ENCODE results near the gene TRIP13.

TRIP13 gene

DNA sequence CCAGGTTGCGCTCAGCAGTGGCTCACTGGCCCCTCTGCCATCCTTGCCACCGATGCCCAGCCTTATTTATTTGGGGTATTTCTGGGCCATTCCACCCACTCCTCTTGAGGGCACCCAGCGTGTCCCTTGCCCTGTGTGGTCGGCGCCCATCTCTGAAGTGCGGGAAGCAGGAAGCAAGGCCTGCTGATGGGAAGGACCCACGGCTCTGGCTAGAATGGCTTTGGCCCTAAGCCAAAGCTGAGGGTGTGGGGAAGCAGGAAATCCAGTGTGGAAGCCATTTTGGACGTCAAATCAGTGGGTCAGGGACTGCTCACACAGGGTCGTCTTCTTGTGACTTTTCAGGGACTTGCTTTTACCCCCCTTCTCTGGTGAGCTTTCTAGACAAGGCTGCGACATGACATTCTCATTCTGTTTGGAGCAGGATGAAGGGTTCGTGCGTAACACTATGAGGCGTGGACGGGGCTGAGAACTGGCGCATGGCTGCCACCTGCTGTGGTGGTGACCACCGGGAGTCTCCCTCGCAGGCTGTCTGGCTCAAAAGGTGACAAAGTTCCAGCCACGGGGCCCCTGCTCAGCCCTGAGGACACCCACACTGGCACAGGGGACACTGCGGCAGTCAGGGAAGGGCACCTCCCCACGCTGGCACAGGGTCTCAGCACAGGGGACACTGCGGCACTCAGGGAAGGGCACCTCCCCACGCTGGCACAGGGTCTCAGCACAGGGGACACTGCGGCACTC is 65.2 kb downstream of the TRIP13 start:
- no peak overlapping the region for H3K4me3 ChIP-seq (ENCODE audit: low read depth, low read length)
- TF ChIP-seq, protein P1, sequence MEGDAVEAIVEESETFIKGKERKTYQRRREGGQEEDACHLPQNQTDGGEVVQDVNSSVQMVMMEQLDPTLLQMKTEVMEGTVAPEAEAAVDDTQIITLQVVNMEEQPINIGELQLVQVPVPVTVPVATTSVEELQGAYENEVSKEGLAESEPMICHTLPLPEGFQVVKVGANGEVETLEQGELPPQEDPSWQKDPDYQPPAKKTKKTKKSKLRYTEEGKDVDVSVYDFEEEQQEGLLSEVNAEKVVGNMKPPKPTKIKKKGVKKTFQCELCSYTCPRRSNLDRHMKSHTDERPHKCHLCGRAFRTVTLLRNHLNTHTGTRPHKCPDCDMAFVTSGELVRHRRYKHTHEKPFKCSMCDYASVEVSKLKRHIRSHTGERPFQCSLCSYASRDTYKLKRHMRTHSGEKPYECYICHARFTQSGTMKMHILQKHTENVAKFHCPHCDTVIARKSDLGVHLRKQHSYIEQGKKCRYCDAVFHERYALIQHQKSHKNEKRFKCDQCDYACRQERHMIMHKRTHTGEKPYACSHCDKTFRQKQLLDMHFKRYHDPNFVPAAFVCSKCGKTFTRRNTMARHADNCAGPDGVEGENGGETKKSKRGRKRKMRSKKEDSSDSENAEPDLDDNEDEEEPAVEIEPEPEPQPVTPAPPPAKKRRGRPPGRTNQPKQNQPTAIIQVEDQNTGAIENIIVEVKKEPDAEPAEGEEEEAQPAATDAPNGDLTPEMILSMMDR (IDR thresholded peaks at IDR 0.05; ENCODE audit: low read depth, low read length): no peak

DNA sequence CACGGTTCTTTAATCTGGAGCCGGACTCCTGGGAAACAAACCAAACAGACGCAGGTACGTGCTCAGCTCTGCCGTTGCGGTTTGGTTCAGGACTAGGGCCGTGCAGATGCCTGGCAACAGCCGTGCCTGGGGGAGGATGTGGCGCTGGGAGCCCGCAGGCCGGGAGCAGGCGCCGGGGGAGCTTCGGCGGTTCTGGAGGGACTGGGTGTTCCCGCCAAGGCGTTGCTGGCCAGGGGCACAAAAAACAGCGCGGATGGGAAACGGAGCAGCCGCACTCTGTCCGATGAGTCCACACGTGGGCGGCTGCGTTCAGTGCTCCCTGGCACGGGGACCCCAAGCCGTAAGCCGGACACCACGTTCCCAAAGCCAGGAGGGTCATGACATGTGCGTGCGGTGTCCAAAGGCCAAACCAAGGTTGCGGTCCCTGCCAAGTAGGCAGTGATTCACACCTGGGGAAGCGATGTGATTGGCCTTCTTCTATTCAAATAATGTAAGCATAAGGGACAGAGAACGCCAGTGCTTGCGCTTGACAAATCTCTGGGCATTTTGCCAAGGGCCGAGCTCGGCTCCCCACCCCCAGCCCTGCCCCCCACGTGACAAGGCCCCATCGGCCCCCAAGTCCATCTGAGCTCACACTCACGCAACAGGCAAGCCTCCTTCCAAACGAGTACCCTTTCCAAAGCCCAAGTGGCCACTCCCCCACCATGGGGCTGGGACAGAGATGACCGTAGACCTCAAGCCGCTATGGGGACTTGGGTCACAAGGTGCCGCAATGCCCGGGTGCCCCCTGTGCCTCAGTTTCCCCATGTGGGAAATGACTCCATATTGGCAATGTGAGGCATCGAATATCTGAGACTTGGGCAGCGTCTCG is 66.3 kb downstream of the TRIP13 start:
- H3K4me3 ChIP-seq (ENCODE audit: low read depth, low read length): no peak overlapping the region
- TF ChIP-seq, protein P1 (IDR thresholded peaks at IDR 0.05; ENCODE audit: low read depth, low read length): no peak

DNA sequence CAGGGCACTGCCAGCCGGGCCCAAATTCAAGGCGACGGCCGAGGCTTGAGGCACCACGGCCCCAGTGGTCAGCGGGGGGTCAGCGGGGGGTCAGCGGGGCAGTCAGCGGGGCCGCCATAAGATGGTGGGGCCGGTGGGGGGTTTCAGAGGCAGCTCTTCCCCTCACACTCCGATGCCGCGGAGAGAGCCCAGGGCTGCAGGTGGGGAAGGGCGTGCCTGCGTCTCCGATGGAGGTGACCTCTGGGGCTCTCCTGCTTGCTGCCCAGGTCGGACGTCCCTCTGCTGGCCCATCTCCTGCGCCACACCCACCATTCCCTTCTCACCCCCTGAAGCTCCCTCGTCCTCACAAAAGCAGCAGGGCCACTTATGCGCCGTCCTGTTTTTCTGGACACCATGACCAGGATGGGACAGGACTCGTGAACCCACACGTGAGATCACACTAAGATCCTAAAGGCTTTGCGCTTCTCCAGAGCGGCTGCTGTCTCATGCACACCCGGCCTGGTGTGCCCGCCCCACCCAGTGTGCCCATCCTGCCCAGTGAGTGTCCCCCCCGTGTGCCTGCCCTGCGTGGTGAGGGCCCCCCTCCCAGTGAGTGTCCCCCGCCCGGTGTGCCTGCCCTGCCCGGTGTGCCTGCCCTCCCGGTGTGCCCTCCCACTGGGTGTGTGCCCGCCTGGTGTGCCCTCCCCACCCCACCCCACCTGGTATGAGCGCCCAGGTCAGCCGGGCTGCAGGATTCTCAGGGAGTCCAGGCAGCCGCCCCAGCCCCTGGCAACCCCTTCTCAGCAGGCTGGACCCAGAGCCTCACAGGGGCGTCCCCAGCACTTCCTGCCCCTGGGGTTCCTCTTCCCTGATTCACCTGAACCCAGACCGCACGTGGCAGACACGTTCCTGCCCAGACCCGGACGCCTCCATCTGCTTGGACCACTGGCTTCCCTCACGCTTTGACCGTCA is 67.2 kb downstream of the TRIP13 start:
- no peak overlapping the region for H3K4me3 ChIP-seq (ENCODE audit: low read depth, low read length)
- TF ChIP-seq, protein P1 (IDR thresholded peaks at IDR 0.05; ENCODE audit: low read depth, low read length): no peak

DNA sequence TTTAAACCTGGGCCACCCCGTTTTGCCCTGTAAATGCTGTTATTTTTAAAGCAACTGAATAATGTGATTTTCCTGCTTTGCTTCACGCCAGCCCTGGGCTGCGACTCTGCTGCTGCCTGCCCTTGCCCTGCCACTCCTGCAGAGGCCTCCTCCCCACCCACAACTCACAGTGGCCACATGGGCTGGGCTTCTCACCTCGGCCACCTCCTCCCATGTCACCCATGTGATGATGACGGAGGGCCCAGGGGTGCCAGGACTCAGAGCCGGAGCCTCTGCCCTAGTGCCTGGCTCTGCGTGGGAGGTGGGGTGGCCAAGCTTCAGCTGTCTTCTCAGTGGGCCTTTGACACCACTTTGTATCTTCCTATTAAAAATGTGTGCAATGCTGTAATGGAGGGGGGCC is 67.9 kb downstream of the TRIP13 start:
- TF ChIP-seq, protein P1 (IDR thresholded peaks at IDR 0.05; ENCODE audit: low read depth, low read length): no peak
- H3K4me3 ChIP-seq (ENCODE audit: low read depth, low read length): no peak overlapping the region

DNA sequence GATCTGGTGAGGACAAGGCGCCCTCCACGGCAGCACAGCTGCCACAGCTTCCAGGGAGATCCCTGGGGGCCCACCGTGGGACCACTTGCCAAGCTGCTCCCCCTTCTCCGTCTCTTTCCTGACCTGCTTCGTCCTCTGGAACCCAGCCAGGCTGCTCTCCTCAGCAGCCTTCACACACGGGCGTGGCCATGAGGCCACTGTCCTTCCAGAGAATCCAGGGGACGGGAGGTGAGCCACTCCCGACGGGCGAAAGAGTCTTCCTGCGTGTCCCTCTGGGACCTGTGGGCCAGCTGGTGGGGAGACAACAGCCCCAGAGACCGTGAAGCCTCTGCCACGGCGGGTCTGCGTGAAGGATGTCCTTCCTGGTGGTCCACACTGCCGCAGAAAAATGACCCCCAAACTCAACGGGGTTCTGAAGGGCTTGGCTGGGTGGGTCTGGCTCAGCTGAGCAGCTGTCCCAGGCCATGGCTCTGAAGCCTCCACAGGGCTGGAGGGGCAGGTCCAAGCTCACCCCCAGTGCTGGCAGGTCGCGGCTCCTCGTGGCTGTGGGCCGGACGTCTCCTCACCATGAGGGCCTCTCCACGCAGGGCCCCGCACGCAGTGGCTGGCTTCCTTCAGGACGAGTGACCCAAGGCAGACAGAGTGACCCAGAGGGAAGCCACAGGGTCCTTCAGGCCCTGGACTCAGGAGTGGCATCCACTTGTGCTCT is 68.5 kb downstream of the TRIP13 start:
- H3K4me3 ChIP-seq (ENCODE audit: low read depth, low read length): no peak overlapping the region
- TF ChIP-seq, protein P1 (IDR thresholded peaks at IDR 0.05; ENCODE audit: low read depth, low read length): no peak

DNA sequence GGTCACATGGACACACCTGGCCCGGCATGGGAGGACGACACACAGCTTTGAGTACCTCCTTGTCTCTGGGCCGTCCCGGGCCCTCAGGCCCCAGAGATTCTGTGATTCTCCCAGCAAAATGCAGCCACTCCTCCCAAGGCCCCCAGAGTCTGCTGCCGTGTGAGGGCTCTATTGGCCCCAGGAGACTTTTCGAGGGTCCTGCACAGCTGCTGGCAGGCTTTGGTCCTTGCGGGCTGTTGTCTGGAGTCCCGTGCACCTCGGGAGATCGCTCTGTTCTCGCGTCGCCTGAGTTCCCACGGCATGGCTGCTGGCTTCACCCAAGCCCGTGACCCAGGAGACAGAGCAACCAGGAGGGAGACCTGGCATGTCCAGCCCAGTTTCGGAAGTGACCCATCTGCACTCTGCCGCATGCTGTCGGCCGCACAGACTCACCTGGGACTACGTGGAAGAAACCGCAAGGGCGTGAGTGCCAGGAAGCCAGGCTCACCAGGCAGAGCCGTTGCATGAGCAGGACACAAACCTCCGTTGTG is 69.1 kb downstream of the TRIP13 start:
- H3K4me3 ChIP-seq (ENCODE audit: low read depth, low read length): no peak overlapping the region
- TF ChIP-seq, protein P1 (IDR thresholded peaks at IDR 0.05; ENCODE audit: low read depth, low read length): no peak

Measured in WI38 (cell line).